ENCODE results near the gene FRMD6.

DNA sequence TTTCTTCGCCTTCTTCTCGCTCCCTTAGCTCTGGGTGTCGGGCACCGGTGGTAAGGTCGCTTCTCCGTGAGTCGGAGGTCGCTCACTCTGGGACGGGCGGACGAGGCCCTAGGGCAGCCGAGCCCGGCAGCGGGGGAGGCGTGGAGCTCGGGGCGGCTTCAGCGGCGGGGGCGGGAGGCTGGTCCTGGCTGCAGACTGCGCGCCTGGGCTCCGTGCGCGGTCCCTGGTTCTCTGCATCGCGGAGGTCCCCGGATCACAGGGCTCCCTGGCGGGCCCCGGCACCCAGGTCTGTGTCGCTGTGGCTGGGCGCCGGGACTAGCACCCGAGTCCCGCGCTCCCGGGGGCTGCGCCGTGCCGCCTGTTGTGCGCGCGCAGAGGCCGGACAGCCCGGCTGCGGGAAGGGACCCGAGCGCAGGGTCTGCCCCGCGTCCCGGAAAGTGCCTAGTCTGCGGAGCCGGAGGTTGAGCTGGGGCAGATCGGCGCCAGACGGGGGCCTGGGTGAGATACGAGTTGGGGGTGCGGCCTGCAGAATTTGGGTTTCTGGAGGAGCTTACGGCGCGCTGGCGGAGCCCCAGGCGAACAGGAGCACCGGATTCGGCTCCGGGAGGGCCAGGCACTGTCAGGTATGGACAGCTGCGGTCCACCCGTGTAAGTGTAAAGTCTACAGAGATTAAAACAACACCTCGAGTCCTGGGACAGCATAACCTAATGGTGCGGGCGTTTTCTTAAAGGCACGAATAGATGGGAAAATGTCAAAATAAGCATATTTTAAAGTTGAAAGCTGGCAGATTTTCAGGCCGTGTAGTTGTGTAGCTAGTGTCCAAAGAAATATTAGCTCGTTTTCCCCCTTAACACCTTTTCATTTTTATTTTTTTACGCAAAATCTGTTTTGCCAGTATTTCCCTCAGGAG, 713 bp downstream of the FRMD6 start:
- TF ChIP-seq, protein P1, sequence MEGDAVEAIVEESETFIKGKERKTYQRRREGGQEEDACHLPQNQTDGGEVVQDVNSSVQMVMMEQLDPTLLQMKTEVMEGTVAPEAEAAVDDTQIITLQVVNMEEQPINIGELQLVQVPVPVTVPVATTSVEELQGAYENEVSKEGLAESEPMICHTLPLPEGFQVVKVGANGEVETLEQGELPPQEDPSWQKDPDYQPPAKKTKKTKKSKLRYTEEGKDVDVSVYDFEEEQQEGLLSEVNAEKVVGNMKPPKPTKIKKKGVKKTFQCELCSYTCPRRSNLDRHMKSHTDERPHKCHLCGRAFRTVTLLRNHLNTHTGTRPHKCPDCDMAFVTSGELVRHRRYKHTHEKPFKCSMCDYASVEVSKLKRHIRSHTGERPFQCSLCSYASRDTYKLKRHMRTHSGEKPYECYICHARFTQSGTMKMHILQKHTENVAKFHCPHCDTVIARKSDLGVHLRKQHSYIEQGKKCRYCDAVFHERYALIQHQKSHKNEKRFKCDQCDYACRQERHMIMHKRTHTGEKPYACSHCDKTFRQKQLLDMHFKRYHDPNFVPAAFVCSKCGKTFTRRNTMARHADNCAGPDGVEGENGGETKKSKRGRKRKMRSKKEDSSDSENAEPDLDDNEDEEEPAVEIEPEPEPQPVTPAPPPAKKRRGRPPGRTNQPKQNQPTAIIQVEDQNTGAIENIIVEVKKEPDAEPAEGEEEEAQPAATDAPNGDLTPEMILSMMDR (IDR thresholded peaks at IDR 0.05) = no peak
- TF ChIP-seq POLR2A (IDR thresholded peaks at IDR 0.05) = no peak

All from uterus (tissue), 2 donors.